ENCODE results near the gene MTAP. TPM values are rescaled to one million over a fixed set of nuclear protein-coding genes. Genes with fewer than 3 reads are reported as not detected.

MTAP gene
- total RNA-seq, 2 experiments from 2014 or later = 70.2 to 73.9 TPM

DNA sequence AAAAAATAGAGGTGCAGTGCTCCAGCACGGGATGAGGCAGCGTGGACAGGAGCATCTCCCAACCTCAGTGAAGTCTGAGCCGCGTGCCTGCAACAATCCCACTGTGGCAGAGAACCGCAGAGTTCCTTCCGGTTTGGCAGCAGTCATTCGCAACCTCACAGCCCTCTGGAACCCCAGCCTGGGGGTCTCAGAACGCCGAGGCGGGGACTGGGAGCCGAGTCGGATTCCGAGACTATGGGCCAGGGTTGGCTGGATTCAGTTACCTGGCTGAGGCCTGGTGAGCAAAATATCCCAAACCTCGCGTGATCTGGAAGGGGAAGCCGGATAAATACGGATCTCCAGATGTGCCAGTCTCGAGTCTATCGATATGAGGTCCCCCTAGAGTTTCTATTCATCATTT is 164.7 kb downstream of the MTAP start:
- peaks cover 15% of the 10 kb centered on the region for H3K36me3 Mint-ChIP-seq (ENCODE audit: low read depth)
- CTCF ChIA-PET = interaction anchor here (1.0 to 3.0 kb wide), 3 partner anchors 41 to 280 kb away, joined by 3 to 23 read pairs (median 3); partner anchors contain the start of gene CDKN2B
- no peak for ATAC-seq
- TF ChIP-seq, protein P1, sequence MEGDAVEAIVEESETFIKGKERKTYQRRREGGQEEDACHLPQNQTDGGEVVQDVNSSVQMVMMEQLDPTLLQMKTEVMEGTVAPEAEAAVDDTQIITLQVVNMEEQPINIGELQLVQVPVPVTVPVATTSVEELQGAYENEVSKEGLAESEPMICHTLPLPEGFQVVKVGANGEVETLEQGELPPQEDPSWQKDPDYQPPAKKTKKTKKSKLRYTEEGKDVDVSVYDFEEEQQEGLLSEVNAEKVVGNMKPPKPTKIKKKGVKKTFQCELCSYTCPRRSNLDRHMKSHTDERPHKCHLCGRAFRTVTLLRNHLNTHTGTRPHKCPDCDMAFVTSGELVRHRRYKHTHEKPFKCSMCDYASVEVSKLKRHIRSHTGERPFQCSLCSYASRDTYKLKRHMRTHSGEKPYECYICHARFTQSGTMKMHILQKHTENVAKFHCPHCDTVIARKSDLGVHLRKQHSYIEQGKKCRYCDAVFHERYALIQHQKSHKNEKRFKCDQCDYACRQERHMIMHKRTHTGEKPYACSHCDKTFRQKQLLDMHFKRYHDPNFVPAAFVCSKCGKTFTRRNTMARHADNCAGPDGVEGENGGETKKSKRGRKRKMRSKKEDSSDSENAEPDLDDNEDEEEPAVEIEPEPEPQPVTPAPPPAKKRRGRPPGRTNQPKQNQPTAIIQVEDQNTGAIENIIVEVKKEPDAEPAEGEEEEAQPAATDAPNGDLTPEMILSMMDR (IDR thresholded peaks at IDR 0.05) = no peak
- DNase-seq = no peak
- H3K27ac Mint-ChIP-seq = no peak overlapping the region
- intact Hi-C loops (cut with micrococcal nuclease) = loop anchor here (5.0 kb wide), 1 partner anchor 40 kb away; the partner anchor contains the start of gene CDKN2B
- H3K9me3 Mint-ChIP-seq = peaks cover 15% of the 10 kb centered on the region
- H3K4me3 Mint-ChIP-seq = no peak overlapping the region
- POLR2A ChIA-PET = interaction anchor here (1.2 kb wide), 1 partner anchor 27 kb away, joined by 3 read pairs; the partner anchor contains the start of genes CDKN2A and CDKN2B-AS1
- peaks cover 92% of the 10 kb centered on the region for H3K27me3 Mint-ChIP-seq
- H3K4me1 Mint-ChIP-seq (ENCODE audit: low read depth) = peaks cover 9% of the 10 kb centered on the region

DNA sequence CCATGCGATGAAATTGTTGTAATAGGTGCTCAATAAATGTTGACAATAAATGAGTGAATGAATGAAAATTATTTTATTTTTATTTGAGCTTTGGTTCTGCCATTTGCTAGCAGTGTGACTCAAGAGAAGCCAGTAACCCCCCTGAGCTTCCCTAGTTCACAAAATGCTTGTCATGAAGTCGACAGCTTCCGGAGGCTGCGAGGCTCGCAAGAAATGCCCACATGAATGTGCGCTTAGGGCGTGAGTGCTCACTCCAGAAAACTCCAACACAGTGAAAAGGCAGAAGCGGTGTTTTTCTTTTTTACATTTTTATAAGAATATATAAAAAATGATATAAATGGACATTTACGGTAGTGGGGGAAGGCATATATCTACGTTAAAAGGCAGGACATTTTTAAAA is 165.3 kb downstream of the MTAP start:
- POLR2A ChIA-PET = interaction anchor here (0.7 to 1.2 kb wide), 2 partner anchors 27 to 642 kb away, joined by 3 read pairs; partner anchors contain the start of genes CDKN2A and CDKN2B-AS1
- Mint-ChIP-seq H3K9me3 (peaks cover 15% of the 10 kb centered on the region), H3K4me1 (ENCODE audit: low read depth) (peaks cover 9% of the 10 kb centered on the region), H3K36me3 (ENCODE audit: low read depth) (peaks cover 15% of the 10 kb centered on the region), H3K27me3 (peaks cover 92% of the 10 kb centered on the region), H3K4me3 (no peak overlapping the region), H3K27ac (no peak overlapping the region)
- intact Hi-C loops (cut with micrococcal nuclease) = loop anchor here (5.0 kb wide), 1 partner anchor 40 kb away; the partner anchor contains the start of gene CDKN2B
- CTCF ChIA-PET = interaction anchor here (1.0 to 3.0 kb wide), 4 partner anchors 40 to 279 kb away, joined by 3 to 23 read pairs (median 5); partner anchors contain the start of gene CDKN2B
- TF ChIP-seq, protein P1 (IDR thresholded peaks at IDR 0.05) = no peak
- ATAC-seq = no peak
- no peak for DNase-seq

DNA sequence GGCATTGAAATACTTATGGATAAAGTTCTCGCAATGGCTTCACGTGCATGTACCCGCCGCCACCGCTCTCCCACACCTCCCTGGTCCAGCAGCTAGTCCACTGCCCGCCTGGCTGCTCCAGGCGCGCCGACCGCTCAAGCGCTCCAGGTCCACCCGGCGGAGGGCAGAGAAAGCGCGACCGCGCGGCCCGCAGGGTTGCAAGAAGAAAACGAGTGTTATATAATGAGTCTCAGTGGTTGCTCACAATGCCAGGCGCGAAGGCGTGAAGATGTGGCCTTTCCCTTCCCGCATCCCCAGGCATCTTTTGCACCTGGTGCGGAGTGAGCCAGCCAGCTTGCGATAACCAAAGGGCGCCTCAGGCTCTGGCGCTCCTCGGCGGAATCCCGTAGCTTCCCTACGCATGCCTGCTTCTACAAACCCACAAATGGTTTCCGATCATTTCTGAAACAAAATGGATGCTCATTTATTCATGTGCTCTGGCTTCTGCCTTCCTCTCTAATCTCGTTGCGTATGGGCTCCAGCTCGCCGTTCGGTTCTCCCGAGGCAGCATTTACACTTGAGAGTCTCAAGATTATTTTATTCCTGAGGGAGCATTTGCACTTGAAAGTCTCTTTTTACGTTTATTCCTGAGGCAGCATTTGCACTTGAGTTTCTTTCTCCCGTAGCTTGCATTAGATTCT is 166.0 kb downstream of the MTAP start:
- Mint-ChIP-seq H3K4me3 (no peak overlapping the region), H3K4me1 (ENCODE audit: low read depth) (peaks cover 9% of the 10 kb centered on the region), H3K27me3 (peaks cover 88% of the 10 kb centered on the region), H3K27ac (no peak overlapping the region), H3K36me3 (ENCODE audit: low read depth) (peaks cover 15% of the 10 kb centered on the region), H3K9me3 (peaks cover 13% of the 10 kb centered on the region)
- POLR2A ChIA-PET = interaction anchor here (0.7 to 1.2 kb wide), 2 partner anchors 26 to 642 kb away, joined by 3 read pairs; partner anchors contain the start of genes CDKN2A and CDKN2B-AS1
- CTCF ChIA-PET = interaction anchor here (1.0 to 3.0 kb wide), 5 partner anchors 22 to 279 kb away, joined by 3 to 23 read pairs (median 3); partner anchors contain the start of gene CDKN2B
- DNase-seq = no peak
- intact Hi-C loops (cut with micrococcal nuclease) = loop anchor here (5.0 kb wide), 1 partner anchor 39 kb away; the partner anchor contains the start of gene CDKN2B
- ATAC-seq = no peak
- TF ChIP-seq, protein P1 (IDR thresholded peaks at IDR 0.05) = no peak

DNA sequence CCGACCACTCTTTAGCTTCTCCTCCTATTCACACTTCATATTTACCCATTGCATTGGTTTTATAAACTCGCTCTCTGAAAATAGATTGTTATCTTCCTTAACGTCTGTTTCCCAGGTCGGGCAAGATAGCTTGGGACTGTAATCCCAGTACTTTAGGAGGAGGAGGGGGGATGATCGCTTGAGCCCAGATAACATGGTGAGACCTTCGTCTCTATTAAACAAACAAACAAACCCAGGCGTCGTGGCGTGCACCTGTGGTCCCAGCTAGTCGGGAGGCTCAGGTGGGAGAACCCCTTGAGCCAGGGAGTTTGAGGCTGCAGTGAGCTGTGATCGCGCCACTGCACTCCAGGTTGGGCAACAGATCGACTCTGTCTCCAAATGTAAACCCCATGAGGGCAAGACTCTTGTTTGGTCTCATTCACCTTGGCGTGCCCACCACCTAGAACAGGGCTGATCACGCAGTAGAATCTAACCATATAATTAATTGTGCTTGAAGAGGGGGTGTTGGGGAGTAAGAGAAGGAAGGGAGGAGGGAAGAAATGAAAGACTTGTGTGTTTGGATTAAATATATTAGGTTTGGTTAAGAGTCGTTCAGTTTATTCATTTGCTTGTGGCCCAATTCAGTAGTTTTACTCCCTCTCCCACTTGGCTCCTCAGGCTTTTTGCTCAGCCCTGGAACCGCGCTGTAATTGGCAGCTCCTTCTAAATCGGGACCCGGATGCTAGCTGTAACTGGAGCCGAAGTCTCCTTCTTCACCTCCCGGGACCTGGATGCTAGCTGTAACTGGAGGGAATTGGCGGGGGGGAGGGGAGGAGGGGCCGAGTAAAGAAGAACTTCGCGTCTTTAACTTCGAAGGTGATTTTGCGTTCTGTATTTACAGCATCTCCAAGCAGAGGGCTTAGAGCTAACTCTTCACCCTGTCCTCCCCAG is 166.8 kb downstream of the MTAP start:
- Mint-ChIP-seq H3K4me3 (no peak overlapping the region), H3K27ac (no peak overlapping the region)
- intact Hi-C loops (cut with micrococcal nuclease) = loop anchor here (5.0 kb wide), 1 partner anchor 38 kb away; the partner anchor contains the start of gene CDKN2B

More for the DNA sequence above, 166.8 kb downstream of the MTAP start:
- DNase-seq (no peak), ATAC-seq (no peak)
- Mint-ChIP-seq H3K36me3 (ENCODE audit: low read depth) (peaks cover 15% of the 10 kb centered on the region), H3K27me3 (peaks cover 88% of the 10 kb centered on the region), H3K9me3 (peaks cover 13% of the 10 kb centered on the region), H3K4me1 (ENCODE audit: low read depth) (peaks cover 11% of the 10 kb centered on the region)
- POLR2A ChIA-PET = interaction anchor here (0.6 to 1.0 kb wide), 2 partner anchors 42 to 73 kb away, joined by 3 read pairs; no protein-coding TSS in a partner anchor
- TF ChIP-seq, protein P1 (IDR thresholded peaks at IDR 0.05) = no peak
- CTCF ChIA-PET = interaction anchor here (1.3 to 3.0 kb wide), 3 partner anchors 21 to 156 kb away, joined by 3 to 23 read pairs (median 7); partner anchors contain the start of gene CDKN2B

Measured in activated CD8-positive, alpha-beta T cell treated with anti-CD3 and anti-CD28 coated beads for 36 hours (primary cell).